Astrocyte of the cerebellum (primary cell): Measurements from ENCODE around the gene TAOK3.

Experiments used
- DNase-seq: peaks from one replicate; pipeline ENCODE4 v3.0.0-alpha.2; 2011; ENCODE audit warnings: low read depth
- H3K4me3 ChIP-seq: 2 replicates; pipeline ENCODE4 v1.5.1; 2011; ENCODE audit warnings: mild to moderate bottlenecking, low read depth, low read length, moderate library complexity
- CTCF ChIP-seq: IDR thresholded peaks from 2 replicates; pipeline ENCODE4 v1.5.1; 2012; ENCODE audit warnings: low read length, low read depth, moderate library complexity, mild to moderate bottlenecking; ENCODE audit errors: missing control alignments
- in situ Hi-C: cut with HindIII; loops from 2 replicates; pipeline ENCODE4 v1.10.0; 2017; ENCODE audit warnings: low sequenced_read_pairs

Gene TAOK3

GRCh38 chr12:118391424-118391823 is 18.7 kb upstream of the TAOK3 start:
- no peak overlapping the region for H3K4me3 ChIP-seq
- no peak for DNase-seq
- in situ Hi-C loops = no loop called here
- TF ChIP-seq CTCF = no peak

GRCh38 chr12:118377884-118378470 is 5.3 kb upstream of the TAOK3 start:
- in situ Hi-C loops = loop anchor here (5.0 kb wide), 1 partner anchor 196 kb away; no protein-coding TSS in a partner anchor
- peak; percentile 84 for TF ChIP-seq CTCF

GRCh38 chr12:118377021-118377883 is 4.5 kb upstream of the TAOK3 start:
- DNase-seq = no peak
- TF ChIP-seq CTCF = no peak
- in situ Hi-C loops = loop anchor here (5.0 kb wide), 1 partner anchor 195 kb away; no protein-coding TSS in a partner anchor
- H3K4me3 ChIP-seq = peak overlapping the region; percentile 86

More at GRCh38 chr12:118377884-118378470, 5.3 kb upstream of the TAOK3 start:
- H3K4me3 ChIP-seq = peak overlapping the region; percentile 86
- DNase-seq = peak; percentile 40

GRCh38 chr12:118376089-118377020 is 3.6 kb upstream of the TAOK3 start, which contains the start of gene SUDS3:
SUDS3 (plus strand) TSS chr12:118376555; CDS start chr12:118376692, 137 bp downstream.
- peak; percentile 51 for DNase-seq
- TF ChIP-seq CTCF = peak; percentile 94
- in situ Hi-C loops = loop anchor here (5.0 kb wide), 1 partner anchor 194 kb away; no protein-coding TSS in a partner anchor

GRCh38 chr12:118375348-118375747 is 2.6 kb upstream of the TAOK3 start:
- DNase-seq = no peak
- no peak for TF ChIP-seq CTCF
- no peak overlapping the region for H3K4me3 ChIP-seq
- in situ Hi-C loops = loop anchor here (5.0 kb wide), 1 partner anchor 193 kb away; no protein-coding TSS in a partner anchor

More at GRCh38 chr12:118376089-118377020, 3.6 kb upstream of the TAOK3 start, which contains the start of gene SUDS3:
- peak within 1 kb of the TSS; percentile 86 for H3K4me3 ChIP-seq
